Brain microvascular endothelial cell (primary cell): ENCODE measurements around the gene MTUS2.

Experiments
- DNase-seq: peaks from one replicate; pipeline ENCODE4 v3.0.0-alpha.2; 2020
- H3K27ac ChIP-seq: fragments of 250-450 bp; sonication (Bioruptor Pico); 2 replicates; pipeline ENCODE4 v1.5.1; 2020; ENCODE audit warnings: mild to moderate bottlenecking, moderate library complexity
- H3K27me3 ChIP-seq: fragments of 250-450 bp; sonication (Bioruptor Pico); replicated peaks from 2 replicates; pipeline ENCODE4 v1.5.1; 2020; ENCODE audit warnings: mild to moderate bottlenecking
- H3K36me3 ChIP-seq: fragments of 250-450 bp; sonication (Bioruptor Pico); replicated peaks from 2 replicates; pipeline ENCODE4 v1.5.1; 2020; ENCODE audit warnings: mild to moderate bottlenecking
- H3K4me3 ChIP-seq: 2 replicates; pipeline ENCODE4 v1.5.1; 2011; ENCODE audit warnings: low read depth, mild to moderate bottlenecking, control low read depth, low read length, moderate library complexity
- in situ Hi-C: cut with HindIII; loops from 2 replicates; pipeline ENCODE4 v1.10.0; 2017; ENCODE audit warnings: low sequenced_read_pairs, low pct_ligation_motif_present
- TF ChIP-seq, protein P1 (sequence below): IDR thresholded peaks from 2 replicates; pipeline ENCODE4 v1.5.1; 2011; ENCODE audit warnings: low read depth, mild to moderate bottlenecking, moderate library complexity, low read length, control low read depth, inconsistent platforms; ENCODE audit errors: missing control alignments

Gene MTUS2

DNA sequence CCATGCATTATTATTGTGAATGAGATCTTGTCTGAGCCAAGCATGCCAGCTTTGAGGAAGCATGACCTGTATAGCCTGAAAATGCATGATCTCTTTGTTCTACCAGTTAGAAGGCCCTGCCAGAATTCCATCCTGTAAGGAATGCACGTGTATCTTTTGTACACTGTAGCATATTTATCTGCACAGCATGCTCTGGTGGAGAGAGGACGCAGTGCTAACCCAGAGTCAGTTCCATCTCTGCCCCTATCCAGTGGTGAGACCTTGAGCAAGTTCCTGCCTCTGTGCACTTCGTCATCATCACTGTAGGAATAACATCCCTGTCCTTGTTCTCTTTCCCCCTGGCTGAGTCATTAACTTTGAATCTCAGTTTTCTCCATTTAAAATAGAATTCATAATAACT is 541.6 kb downstream of the MTUS2 start:
- in situ Hi-C loops: no loop called here
- TF ChIP-seq, protein P1, sequence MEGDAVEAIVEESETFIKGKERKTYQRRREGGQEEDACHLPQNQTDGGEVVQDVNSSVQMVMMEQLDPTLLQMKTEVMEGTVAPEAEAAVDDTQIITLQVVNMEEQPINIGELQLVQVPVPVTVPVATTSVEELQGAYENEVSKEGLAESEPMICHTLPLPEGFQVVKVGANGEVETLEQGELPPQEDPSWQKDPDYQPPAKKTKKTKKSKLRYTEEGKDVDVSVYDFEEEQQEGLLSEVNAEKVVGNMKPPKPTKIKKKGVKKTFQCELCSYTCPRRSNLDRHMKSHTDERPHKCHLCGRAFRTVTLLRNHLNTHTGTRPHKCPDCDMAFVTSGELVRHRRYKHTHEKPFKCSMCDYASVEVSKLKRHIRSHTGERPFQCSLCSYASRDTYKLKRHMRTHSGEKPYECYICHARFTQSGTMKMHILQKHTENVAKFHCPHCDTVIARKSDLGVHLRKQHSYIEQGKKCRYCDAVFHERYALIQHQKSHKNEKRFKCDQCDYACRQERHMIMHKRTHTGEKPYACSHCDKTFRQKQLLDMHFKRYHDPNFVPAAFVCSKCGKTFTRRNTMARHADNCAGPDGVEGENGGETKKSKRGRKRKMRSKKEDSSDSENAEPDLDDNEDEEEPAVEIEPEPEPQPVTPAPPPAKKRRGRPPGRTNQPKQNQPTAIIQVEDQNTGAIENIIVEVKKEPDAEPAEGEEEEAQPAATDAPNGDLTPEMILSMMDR: no peak

DNA sequence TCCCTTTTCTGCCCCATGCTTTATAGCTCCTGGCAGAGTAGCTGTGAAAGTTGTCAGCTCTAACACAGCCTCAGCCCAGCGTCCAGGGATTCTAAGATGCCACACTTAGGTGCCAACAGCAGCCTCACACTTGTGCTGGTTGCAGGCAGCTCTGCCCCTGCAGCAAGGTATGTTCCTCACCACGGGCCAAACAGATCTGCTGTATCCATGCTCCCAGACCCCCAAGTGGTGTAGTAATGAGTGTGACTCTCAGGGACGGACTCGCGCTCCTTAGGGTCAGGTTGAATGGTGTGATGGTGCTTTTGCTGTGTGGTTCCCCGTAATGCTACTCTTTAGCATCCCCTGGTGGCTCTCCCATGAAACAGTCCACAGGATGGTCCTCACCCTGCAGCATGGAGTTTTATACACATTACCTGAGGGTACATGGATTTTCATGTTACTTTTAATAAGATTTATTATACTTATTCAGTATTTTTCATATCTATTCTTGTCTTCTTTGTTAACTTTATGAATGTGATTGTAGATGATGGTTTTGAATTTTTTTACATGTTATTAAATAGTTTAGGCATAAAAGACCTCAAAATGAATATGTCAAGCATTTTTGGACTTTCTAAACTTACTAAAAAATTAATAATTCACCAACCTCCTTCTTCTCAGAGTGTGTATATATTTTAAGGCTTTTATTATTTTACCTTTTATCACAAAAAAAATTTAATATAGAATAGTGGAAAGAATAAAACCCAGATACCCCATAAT is 542.9 kb downstream of the MTUS2 start:
- DNase-seq: peak; percentile 39
- Histone ChIP-seq H3K36me3 (no peaks in the 10 kb centered on the region), H3K4me3 (no peak overlapping the region), H3K27ac (no peak overlapping the region), H3K27me3 (no peaks in the 10 kb centered on the region)
- in situ Hi-C loops: no loop called here
- TF ChIP-seq, protein P1: peak; percentile 98

More for the DNA sequence above, 541.6 kb downstream of the MTUS2 start:
- Histone ChIP-seq H3K36me3 (no peaks in the 10 kb centered on the region), H3K4me3 (no peak overlapping the region), H3K27me3 (no peaks in the 10 kb centered on the region), H3K27ac (no peak overlapping the region)
- DNase-seq: no peak

DNA sequence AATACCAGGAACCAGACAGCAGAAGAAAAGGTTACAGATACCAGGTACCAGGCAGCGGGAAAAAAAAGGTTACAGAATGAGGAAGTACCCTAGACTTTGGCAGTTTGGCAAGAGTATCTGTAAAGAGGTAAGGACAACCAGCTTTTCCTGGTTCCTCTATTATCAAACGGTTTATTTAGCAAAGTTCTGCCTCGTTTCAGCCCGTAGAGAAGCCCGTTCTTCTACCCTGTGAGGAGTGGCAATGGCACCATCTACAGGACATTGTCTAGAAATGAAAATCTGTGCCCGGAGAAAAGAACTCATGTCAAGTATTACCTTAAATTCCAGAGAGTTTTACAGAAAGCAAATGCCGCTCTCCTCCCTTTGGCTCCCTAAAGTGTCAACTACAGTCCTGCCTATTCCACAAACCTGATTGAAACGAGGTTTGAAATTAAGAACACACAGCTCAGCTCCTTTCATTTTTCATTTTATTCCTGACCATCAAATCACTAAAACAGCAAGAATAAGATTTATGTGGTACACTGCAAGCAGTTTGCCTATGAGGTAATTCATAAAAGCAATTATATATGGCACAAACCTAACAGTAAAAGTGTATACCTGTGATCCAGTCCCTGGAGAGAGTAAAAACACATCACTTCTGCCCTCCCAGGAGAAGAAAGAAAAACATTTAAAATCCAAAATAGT is 549.1 kb downstream of the MTUS2 start:
- H3K27me3 ChIP-seq: no peaks in the 10 kb centered on the region
- TF ChIP-seq, protein P1: peak; percentile 71
- no peaks in the 10 kb centered on the region for H3K36me3 ChIP-seq
- in situ Hi-C loops: no loop called here
- H3K4me3 ChIP-seq: no peak overlapping the region
- DNase-seq: peak; percentile 11
- no peak overlapping the region for H3K27ac ChIP-seq

DNA sequence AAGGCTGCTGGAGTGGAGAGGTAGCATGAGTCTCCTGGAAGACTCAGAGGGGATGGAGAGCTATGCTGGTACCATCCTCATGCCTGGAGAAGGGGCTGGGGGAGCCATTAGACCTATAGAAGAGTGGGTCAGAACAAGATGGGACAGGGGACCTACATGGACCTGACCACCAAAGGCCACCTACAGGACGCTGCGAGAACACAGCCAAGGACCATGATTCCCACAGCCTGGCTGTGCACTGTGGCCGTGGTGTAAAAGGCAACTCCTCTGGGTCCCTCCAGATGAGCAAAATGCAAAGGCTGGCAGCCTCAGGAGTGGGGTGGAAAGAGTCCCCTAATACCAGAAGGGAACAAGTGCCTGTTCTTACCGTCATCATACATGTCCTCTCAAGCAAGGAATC is 559.1 kb downstream of the MTUS2 start:
- H3K27me3 ChIP-seq: no peaks in the 10 kb centered on the region
- TF ChIP-seq, protein P1: peak; percentile 3
- DNase-seq: no peak
- in situ Hi-C loops: no loop called here
- no peaks in the 10 kb centered on the region for H3K36me3 ChIP-seq
- H3K27ac ChIP-seq: no peak overlapping the region
- H3K4me3 ChIP-seq: no peak overlapping the region

GRCh38 chr13:29379865-29380264 is 559.7 kb downstream of the MTUS2 start:
- no peak overlapping the region for H3K4me3 ChIP-seq

More at GRCh38 chr13:29379865-29380264, 559.7 kb downstream of the MTUS2 start:
- H3K27ac ChIP-seq: no peak overlapping the region
- DNase-seq: no peak
- in situ Hi-C loops: no loop called here
- H3K27me3 ChIP-seq: no peaks in the 10 kb centered on the region
- no peaks in the 10 kb centered on the region for H3K36me3 ChIP-seq
- TF ChIP-seq, protein P1: no peak
